ENCODE results near the gene TUBA1A. TPM values are rescaled to one million over a fixed set of nuclear protein-coding genes. Genes with fewer than 3 reads are reported as not detected.

TUBA1A gene
- total RNA-seq, 1 experiment from 2014 or later: 24.1 TPM

DNA sequence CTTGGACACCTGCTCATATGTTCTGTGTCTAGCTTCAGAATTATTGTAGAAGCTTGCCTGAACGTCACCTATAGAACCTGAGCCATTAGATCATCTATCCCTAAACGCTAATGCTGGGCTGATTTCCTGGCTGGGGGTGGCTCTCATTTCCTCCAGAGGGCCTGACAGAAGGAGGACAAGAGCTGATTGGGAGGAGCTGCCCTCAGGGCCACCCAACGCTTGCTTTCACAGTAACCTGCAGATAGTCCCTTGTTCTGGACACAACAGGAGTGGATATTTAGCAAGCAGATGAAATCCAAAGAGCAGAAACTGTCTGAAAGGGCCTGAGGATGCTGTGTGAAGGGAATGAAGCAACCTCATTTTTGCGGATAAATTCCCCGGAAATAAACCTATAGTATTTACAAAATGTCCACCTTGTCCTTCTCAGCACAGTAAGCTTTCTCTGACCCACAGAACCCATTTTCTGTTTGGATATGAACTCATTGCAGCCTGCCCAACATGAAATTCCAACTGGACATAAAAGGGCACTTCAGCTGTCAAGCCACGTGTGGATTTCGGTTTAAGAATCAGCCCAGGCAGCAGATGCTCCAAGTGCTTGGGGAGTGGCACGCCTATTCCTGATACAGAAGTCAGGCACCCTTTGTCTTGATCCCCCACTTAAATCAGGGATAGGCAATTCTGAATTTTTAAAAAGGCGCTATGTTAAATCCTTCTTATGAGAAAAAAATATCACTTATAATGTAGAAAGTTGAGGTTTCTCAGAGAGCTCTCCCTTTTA is 43.2 kb upstream of the TUBA1A start:
- ATAC-seq: no peak
- H3K9ac ChIP-seq (ENCODE audit: low read length): no peak overlapping the region
- ChIA-PET CTCF (interaction anchor here (1.0 kb wide), 1 partner anchor 144 kb away, joined by 4 read pairs; no protein-coding TSS in a partner anchor), POLR2A (interaction anchor here (0.6 kb wide), 1 partner anchor 20 kb away, joined by 3 read pairs; no protein-coding TSS in a partner anchor), RAD21 (ENCODE audit: low non-redundant PET in 1 of 2, low total read pairs in 2 of 2, uncharacterized antibody in 2 of 2, unreplicated experiment in 2 of 2) (no interaction called here)
- intact Hi-C loops (cut with micrococcal nuclease): loop anchor here (10.0 kb wide), 1 partner anchor 97 kb away; the partner anchor contains the start of gene TUBA1B
- H3K9me2 ChIP-seq (ENCODE audit: insufficient read depth): no peaks in the 10 kb centered on the region
- no peaks in the 10 kb centered on the region for H3K9me3 ChIP-seq (ENCODE audit: control insufficient read depth in 1 of 2, insufficient read depth in 1 of 2, low read depth in 1 of 2, low read length in 2 of 2)
- no peak overlapping the region for H3K27ac ChIP-seq (ENCODE audit: low read depth, low read length)
- H2AFZ ChIP-seq (ENCODE audit: low read depth, low read length, poor library complexity, severe bottlenecking): no peak overlapping the region
- no peaks in the 10 kb centered on the region for H3K36me3 ChIP-seq (ENCODE audit: control insufficient read depth in 1 of 2, insufficient read depth in 2 of 2, low read length in 2 of 2)
- no peak for DNase-seq (ENCODE audit: low read depth, low spot score)
- TF ChIP-seq TCF7L2 (IDR thresholded peaks at IDR 0.05; ENCODE audit: borderline replicate concordance, extremely low read depth, insufficient read depth, insufficient read length) (no peak), POLR2A (IDR thresholded peaks at IDR 0.05; ENCODE audit: borderline replicate concordance, extremely low read depth, insufficient read depth, insufficient read length) (no peak), MAX (IDR thresholded peaks at IDR 0.05) (no peak), SP1 (IDR thresholded peaks at IDR 0.05; ENCODE audit: low read depth) (no peak), ZNF274 (IDR thresholded peaks at IDR 0.05; ENCODE audit: low read depth, low read length) (no peak), SIN3A (IDR thresholded peaks at IDR 0.05; ENCODE audit: low read depth) (no peak), CEBPB (IDR thresholded peaks at IDR 0.05; ENCODE audit: low read depth) (no peak), REST (IDR thresholded peaks at IDR 0.05; ENCODE audit: low read depth) (no peak), EZH2 (IDR thresholded peaks at IDR 0.05) (no peak), CBX3 (IDR thresholded peaks at IDR 0.05; ENCODE audit: low read depth) (no peak), EGR1 (IDR thresholded peaks at IDR 0.05; ENCODE audit: low read depth) (no peak), POLR2AphosphoS5 (IDR thresholded peaks at IDR 0.05; ENCODE audit: low read depth, low read length) (no peak), JUND (IDR thresholded peaks at IDR 0.05) (no peak), FOSL1 (IDR thresholded peaks at IDR 0.05; ENCODE audit: low read depth) (no peak), RAD21 (IDR thresholded peaks at IDR 0.05; ENCODE audit: low read depth) (no peak), YY1 (IDR thresholded peaks at IDR 0.05; ENCODE audit: extremely low read depth, insufficient replicate concordance, low read depth, low read length) (no peak)
- TF ChIP-seq, protein P1, sequence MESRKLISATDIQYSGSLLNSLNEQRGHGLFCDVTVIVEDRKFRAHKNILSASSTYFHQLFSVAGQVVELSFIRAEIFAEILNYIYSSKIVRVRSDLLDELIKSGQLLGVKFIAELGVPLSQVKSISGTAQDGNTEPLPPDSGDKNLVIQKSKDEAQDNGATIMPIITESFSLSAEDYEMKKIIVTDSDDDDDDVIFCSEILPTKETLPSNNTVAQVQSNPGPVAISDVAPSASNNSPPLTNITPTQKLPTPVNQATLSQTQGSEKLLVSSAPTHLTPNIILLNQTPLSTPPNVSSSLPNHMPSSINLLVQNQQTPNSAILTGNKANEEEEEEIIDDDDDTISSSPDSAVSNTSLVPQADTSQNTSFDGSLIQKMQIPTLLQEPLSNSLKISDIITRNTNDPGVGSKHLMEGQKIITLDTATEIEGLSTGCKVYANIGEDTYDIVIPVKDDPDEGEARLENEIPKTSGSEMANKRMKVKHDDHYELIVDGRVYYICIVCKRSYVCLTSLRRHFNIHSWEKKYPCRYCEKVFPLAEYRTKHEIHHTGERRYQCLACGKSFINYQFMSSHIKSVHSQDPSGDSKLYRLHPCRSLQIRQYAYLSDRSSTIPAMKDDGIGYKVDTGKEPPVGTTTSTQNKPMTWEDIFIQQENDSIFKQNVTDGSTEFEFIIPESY (IDR thresholded peaks at IDR 0.05; ENCODE audit: extremely low read depth, insufficient replicate concordance, low read length): no peak
- BruUV-seq (replicated peaks): no TSS peak
- no peaks in the 10 kb centered on the region for H4K20me1 ChIP-seq (ENCODE audit: insufficient read depth)
- no peak overlapping the region for H3K4me3 ChIP-seq (replicated peaks in 1 of 2; ENCODE audit: low read depth in 1 of 2, low read length in 2 of 2)
- H3K79me2 ChIP-seq (ENCODE audit: insufficient read depth, low read length): no peaks in the 10 kb centered on the region
- peaks cover 4 to 17% of the 10 kb centered on the region in 2 experiments; a peak in 3 of 4 replicates for H3K4me1 ChIP-seq (ENCODE audit: control insufficient read depth in 1 of 2, insufficient read depth in 2 of 2, low read length in 2 of 2)
- no peak overlapping the region for H3K4me2 ChIP-seq (ENCODE audit: low read length)
- no peaks in the 10 kb centered on the region for H3K27me3 ChIP-seq (ENCODE audit: insufficient read depth, low read length)

Data from HCT116 (cell line).